GM18508 (cell line): ENCODE measurements around the gene CLASP1.
"Not testable (repeated sequence)": the region's sequence is repeated elsewhere in the genome, so short reads cannot be mapped to it uniquely, and the experiment has no call there.

Experiments used
- ATAC-seq: cut with Tn5 transposase; IDR thresholded peaks from one replicate; pipeline ENCODE4 v1.9.1; 2021; ENCODE audit warnings: moderate number of reproducible peaks; ENCODE audit not compliant: insufficient read depth, unreplicated experiment

Gene CLASP1

DNA sequence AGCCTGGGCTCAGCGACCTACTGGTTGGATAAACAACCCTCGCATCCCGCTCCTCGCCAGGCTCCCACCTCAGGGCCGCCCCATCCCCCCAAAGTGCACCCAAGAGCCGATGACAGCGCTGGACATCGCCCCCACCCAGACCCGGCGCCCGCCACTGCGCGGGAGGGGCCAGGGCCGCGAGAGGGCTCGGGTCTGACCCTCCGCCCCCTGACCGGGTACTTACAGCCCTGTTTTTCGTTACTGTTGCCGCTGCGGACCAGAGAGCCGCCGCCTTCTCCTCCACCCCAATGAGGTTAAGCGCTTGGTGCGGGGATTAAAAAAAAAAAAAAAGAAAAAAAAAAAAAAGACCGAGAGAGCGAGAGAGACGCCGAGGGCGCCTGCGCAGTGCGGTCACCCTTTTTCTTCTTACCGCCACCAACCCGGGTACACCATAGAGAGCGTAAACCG lies at the start of gene CLASP1:
Gene CLASP1, minus strand, starts transcription at position 314 of the 447 bp plus-strand sequence. CDS start 43,567 bp downstream, outside the sequence.
- peak; percentile 26 for ATAC-seq

DNA sequence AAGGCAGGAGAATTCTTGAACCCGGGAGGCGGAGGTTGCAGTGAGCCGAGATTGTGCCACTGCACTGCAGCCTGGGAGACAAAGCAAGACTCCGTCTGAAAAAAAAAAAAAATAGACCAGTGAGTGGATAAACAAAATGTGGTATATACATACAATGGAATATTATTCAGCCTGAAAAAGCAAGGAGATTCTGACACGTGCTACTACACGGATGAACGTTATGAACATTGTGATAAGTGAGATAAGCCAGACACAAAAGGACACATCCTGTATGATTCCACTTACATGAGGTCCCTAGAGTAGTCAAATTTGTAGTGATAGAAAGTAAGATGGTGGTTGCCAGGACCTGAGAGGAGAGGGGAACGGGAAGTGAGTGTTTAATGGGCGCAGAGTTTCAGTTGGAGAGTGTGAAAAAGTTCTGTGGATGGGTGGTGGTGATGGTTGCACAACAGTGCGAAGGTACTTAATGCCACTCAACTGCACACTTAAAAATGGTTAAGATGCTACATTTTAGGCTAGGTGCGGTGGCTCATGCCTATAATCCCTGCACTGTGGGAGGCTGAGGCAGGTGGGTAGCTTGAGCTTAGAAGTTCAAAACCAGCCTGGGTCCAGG lies 49.2 kb upstream of the CLASP1 start:
- no peak for ATAC-seq

DNA sequence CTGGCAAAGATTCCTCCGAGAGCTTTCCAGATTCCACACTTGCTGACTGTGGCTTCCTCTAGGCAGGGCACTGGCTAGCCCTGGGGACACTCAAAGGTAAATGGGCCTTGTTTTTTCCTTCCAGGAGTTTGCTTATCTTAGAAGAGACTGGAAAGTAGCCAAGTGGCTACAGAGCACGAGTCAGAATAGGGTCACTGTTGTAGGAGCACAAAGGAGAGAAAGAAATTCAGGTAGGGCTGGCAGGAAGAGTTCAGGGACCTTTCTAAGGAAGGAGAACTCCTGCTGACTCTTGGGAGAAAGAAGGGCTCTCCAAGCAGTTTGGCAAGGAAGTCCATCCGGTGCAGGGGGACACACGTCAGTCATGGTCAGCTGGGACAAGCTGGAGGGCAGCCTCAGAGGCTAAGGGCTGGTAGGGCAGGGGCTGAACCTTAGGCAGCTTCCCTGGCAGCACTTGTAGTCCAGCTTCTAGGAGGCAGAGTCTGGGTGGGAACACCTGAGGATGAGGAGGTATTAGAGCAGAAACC lies 47.9 kb upstream of the CLASP1 start:
- no peak for ATAC-seq

DNA sequence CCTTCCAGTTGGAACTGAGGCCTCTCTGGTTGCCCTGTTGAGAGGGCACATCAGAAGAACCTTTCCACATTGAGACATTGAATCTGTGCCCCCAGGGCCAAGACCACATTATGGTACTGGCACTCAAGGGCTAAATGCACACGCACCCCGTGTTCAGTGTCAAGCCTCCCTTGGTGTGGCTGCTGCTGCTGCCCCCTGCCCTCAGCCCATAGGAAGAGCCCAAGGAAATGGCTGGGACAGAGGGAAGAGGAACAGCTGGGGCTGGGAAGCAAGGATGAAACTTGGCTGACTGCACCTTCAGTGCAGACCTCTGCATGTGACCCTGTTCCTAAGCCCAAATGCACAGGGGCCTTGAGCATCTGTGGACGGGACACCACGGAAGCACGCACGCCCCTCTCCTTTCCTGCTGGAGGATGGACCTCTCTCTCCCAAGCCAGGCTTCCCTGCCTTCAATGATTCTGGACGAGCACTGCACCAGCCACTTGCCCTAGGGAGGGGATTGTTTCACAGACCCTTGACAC lies 47.2 kb upstream of the CLASP1 start:
- no peak for ATAC-seq

DNA sequence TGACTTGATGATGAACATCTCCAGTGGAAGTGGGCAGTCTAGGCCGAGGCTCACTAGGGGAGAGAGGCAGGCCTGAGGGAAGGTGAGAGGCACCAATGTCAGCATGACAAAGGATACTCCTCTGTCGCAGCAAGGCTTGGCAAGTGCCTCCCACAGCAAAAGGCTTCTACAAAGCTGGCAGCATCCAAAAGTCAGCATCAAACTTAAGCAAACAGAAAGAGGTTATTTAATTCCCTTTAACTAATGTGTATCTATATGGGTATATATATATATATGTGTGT lies 45.8 kb upstream of the CLASP1 start:
- ATAC-seq = no peak

DNA sequence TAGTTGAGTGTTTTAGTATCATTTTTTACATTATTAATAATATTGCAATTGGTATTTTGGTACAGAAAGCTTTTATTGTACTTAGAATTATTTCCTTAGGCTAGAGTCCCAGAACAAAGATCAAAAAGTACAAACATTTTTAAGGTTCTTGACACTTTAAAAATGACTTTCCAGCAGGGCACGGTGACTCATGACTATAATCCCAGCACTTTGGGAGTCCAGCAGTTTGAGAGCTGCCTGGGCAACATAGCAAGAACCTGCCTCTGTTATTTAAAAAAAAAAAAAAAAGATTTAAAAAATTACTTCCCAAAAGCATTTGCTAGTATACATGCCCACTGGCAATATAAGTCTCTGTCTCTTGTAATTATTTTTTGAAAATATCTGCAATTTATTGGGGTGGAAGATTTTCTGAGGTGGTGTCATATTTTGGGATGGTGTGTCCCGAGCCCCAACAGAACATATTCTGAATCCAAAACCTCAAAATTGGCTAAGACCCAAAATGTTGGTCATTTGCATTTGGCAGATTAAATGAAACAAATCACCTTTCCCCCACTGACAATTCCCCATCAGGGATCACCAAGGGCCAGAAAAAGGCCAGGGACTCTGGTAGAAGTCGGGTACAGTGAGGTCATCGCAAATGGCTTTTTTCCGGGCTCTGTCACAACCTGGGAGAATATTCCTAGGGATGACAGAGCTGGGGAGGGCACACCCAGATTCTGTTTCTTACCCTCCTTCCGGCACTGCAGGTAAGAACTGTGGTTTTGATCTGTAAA lies 45.3 kb upstream of the CLASP1 start:
- ATAC-seq = no peak

DNA sequence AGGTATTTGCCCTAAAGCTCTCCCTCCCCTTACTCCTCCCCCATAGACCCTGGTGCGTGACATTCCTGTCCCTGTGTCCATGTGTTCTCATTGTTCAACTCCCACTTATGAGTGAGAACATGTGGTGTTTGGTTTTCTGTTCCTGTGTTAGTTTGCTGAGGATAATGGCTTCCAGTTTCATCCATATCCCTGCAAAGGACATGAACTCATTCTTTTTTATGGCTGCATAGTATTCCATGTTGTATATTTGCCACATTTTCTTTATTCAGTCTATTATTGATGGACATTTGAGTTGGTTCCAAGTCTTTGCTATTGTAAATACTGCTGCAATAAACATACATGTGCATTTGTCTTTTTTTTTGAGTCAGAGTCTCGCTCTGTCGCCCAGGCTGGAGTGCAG lies 41.3 kb upstream of the CLASP1 start:
- not testable (repeated sequence) for ATAC-seq

DNA sequence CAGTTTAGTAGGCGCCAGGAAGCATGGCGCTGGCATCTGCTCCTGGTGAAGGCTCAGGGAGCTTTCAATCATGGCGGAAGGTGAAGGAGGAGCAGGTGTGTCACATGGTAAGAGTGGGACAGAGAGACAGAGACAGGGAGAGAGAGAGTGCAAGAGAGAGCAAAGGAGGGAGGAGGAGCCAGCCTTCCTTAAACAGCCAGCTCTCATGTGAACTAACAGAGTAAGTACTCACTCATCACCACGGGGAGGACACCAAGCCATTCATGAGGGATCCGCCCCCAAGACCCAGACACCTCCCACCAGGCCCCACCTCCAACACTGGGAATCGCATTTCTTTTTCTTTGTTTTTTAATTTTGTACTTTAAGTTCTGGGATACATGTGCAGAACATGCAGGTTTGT lies 40.8 kb upstream of the CLASP1 start:
- ATAC-seq = no peak

DNA sequence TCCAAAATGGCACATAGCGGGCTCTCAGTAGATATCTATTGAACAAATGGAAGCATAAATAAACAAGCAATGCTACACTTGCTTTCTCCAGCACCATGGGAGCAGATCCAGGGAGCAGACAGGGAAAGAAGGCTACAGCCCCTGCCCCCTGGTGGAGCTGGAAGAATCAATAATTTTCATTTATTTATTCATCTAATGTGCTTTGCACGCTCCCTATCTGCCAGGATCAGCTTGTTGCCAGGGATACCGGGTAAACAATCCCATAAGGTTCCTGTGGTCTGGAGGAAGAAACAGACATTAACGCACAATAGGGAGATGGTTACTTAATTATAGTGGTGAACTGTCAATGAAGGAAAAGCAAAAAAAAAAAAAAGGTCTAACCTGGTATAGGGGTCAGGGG lies 40.1 kb upstream of the CLASP1 start:
- ATAC-seq = no peak

DNA sequence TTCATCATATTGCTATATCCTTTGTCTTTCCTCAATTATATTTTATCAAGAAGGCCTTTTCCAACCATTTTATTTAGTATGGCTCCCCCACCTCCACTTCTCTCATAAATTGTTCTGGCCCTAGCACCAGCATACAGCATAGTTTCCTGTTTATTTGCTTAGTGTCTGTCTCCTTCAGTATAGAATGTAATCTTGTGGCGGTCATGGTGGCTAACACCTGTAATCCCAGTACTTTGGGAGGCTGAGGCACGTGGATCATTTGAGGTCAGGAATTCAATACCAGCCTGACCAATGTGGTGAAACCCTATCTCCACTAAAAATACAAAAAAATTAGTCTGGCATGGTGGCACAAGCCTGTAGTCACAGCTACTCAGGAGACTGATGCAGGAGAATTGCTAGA lies 39.6 kb upstream of the CLASP1 start:
- no peak for ATAC-seq

DNA sequence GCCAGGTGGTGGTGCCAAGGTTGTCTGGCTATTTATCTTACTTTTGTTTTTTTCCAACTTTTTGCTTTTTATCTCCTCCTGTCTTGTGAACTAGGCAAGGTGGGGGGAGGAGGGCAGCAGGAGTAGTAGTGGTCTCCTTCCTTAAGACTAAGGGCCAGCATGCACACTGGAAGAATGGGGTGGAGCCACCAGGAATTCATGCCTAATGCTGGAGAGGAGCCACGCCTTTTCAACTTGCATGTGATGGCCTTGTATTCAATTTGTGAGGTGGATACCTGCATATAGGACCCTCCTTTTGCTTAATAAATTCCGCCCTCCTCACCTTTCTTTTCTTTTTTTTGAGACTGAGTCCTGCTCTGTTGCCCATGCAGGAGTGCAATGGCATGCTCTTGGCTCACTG lies 37.6 kb upstream of the CLASP1 start:
- ATAC-seq = no peak

DNA sequence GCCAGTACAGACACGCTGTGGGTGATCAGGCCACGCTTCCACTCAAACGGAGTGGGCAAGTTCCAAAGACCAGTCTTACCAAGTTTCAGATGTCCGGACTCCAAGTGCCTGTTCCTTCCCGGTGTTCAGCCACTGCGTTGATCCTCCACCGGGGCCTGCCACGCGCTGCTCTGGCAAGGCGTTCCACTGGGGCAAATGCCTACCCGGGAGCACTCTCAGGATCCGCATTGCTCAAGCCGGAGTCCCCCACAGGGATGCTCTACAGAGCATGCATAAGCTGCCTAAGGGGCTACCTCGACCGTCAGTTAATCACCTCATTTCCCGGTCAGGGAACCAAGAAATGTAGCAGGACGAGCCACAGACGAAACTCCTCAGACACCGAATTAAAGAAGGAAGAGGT lies 37.0 kb upstream of the CLASP1 start:
- no peak for ATAC-seq

DNA sequence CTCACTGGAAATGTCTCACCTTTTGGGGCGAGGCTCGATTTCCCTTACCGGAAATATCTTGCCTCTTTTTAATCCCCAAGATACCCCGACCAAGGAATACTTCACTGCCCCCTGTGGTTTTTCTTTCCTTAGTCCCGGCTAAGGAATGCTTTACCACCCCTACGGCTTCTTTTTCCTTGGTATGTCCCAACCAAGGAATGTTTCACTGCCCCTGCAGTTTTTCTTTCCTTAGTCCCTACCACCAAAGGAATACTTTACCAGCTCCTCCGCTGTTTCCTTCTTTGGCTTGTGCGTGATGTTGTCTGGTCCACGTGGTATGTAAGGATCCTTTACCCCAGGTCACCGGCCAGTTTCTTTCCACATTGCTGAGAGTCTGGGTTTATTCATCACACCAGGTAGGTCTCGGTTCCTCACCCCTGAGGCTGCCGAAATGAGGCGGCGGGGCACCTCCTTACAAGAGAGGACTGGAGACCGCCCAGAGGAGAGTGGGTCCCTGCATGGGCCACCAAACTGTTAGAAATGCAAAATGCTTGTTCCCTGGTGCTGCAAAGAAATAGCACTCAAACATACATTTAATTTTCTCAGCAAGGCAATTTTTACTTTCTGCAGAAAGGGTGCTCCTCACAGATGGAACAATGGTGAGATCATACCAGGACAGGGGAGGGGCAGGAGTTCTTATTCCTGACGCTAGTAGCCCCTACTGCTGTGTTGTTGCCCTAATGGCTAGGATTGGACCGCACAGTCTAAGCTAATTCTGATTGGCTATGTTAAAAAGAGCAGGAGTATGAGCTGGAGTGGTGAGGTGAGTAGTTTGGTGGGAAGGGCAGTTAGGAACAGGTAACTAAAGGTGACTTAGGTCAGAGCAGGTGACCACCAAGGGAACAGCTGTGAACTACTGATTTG lies 33.4 kb upstream of the CLASP1 start:
- no peak for ATAC-seq

DNA sequence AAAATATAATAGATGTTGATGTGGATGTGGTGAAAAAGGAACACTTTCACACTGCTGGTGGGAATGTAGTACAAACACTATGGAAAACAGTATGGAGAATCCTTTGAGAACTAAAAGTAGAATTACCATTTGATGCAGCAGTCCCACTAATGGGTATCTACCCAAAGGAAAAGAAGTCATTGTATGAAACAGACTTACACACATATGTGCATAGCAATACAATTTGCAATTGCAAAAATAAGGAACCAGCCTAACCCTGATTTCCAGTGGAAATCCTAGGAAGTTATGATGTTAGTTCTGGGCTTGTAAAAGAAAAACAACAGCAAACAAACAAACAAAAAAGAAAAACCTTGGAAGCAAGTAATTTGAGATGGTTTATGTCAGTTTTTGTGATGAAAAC lies 28.6 kb upstream of the CLASP1 start:
- ATAC-seq = no peak

DNA sequence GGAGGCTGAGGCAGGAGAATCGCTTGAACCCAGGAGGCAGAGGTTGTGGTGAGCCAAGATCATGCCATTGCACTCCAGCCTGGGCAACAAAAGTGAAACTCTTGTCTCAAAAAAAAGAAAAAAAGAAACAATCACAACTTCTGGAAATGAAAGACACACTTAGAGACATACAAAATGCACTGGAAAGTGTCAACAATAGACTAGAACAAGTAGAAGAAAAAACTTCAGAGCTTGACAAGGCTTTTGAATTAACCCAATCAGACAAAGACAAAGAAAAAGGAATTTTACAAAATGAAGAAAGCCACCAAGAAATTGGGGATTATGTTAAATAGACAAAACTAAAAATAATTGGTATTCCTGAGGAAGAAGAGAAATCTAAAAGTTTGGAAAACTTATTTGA lies 22.4 kb upstream of the CLASP1 start:
- ATAC-seq = not testable (repeated sequence)

DNA sequence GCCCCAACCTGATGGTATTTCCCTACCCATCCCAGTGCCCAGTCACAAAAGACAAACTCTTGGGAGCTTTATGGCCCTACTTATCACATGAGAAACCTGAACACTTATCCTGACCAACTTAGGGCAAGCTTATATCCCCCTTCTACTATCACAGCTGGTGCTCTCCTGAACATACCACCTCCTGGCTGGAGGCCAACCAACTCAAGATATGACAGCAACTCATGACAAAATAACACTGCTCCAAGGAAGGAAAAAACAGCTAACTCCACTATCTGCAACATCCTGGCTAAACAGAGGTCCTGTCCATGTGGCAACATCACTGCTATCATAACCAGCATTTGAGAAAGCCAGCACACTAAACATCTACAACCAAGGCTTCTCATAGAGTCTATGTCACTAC lies 20.9 kb upstream of the CLASP1 start:
- ATAC-seq = no peak

DNA sequence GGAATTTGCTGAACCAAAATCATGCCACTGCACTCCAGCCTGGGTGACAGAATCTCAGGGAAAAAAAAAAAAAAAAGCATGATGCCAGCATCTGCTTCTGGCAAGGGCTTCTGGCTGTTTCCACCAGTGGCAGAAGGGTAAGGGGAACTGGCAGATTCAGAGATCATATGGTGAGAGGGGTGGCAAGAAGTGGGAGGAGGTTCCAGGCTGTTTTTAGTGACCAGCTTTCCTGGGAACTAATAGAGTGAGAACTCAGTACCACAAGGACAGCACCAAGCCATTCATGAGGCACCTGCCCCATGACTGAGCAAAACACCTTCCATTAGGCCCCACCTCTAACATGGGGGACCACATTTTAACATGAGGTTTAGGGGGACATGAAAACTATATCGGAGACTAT lies 18.4 kb upstream of the CLASP1 start:
- ATAC-seq = no peak

DNA sequence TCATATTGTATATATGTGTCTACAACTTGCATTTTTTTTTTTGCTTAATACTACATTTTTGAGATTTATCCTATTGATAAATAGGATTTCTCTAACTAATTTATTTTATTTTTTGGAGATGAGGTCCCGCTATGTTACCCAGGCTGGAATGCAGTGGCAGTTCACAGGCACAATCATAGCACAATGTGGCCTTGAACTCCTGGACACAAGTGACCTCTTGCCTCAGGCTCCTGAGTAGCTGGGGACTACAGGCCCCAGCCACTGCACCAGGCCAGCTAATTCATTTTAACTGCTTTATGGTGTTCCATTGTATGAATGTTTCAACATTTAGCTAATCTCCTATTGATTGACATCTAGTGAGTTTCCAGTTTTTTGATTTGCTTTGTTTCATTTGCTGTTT lies 16.8 kb upstream of the CLASP1 start:
- no peak for ATAC-seq

DNA sequence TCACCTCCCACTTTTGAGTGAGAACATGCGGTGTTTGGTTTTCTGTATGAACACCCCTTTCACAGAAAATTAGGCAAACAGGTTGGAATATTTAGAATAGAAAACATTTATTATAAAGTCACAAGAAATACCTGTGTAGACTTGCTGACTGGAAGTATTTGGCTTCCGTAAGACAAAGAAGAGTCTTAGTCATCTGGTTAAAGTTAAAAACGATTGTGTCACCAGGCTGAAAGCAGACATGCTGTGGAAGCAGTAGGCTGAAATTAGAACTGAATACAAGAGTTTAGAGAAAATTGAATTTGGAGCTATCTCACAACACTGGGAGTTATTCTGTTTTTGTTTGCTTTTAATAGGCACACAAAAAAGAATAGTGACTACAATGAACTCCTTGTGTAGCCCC lies 16.2 kb upstream of the CLASP1 start:
- ATAC-seq = no peak

DNA sequence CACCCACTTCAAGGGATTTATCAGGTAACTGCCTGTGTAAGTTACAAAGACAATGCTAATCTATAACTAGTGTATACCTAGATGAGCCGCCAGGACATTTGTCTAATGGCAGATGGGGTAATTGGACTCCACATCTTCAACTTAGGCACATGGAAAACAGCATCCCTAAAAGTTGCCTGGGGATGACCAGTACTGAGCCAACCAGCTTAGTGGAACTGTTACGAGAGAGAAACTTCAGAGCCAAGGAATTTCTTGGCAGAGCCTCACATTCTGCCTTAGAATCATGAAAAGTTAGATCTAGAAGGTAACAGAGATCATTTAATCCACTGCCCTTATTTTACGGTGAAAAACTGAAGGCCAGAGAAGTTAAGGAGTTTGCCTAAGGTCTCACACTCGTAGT lies 15.5 kb upstream of the CLASP1 start:
- no peak for ATAC-seq

DNA sequence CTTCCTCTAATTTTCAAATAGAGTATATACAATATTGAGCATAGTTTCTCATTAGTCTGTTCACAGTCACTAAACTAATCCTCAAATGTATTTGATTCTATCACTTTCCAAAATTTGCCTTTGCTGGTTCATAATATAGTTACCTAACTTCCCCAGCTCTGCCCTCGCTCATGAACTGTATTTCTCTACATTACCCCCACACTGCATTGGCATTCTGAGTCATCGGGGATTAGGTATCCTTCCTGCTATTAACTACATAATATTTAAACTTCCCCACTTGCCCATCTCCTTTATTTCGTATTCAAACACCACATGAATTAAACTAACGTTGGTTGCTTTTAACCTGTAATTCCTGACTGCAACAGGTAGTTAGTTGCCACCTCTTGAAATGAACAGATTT lies 14.8 kb upstream of the CLASP1 start:
- ATAC-seq = no peak
